Esophagus (tissue), 2 donors: Measurements from ENCODE around the gene GPBAR1. TPM values are rescaled to one million over a fixed set of nuclear protein-coding genes. Genes with fewer than 3 reads are reported as not detected.

Experiments used
- H3K27ac ChIP-seq, 2 donors: one replicate each; pipeline ENCODE4 v1.5.1; 2013; ENCODE audit warnings: low read depth in 2 of 2, mild to moderate bottlenecking in 2 of 2, inconsistent platforms in 1 of 2, low read length in 1 of 2, moderate library complexity in 1 of 2
- H3K27me3 ChIP-seq, 2 donors: one replicate each; pipeline ENCODE4 v1.6.1; 2013; ENCODE audit warnings: low read length in 2 of 2, control low read depth in 1 of 2, mild to moderate bottlenecking in 1 of 2; ENCODE audit not compliant: insufficient read depth in 2 of 2, control insufficient read depth in 1 of 2
- H3K36me3 ChIP-seq, 2 donors: one replicate each; pipeline ENCODE4 v1.6.1; 2013; ENCODE audit warnings: low read length in 1 of 2; ENCODE audit not compliant: control insufficient read depth in 2 of 2, insufficient read depth in 2 of 2
- H3K4me1 ChIP-seq, 2 donors: one replicate each; pipeline ENCODE4 v1.6.1; 2013; ENCODE audit warnings: low read length in 1 of 2; ENCODE audit not compliant: control insufficient read depth in 2 of 2, insufficient read depth in 2 of 2
- H3K4me3 ChIP-seq, 2 donors: one replicate each; pipeline ENCODE4 v1.5.1; 2013; ENCODE audit warnings: low read length in 2 of 2, mild to moderate bottlenecking in 2 of 2, low read depth in 1 of 2, moderate library complexity in 1 of 2
- H3K9me3 ChIP-seq, 2 donors: one replicate each; pipeline ENCODE4 v1.6.1; 2013; ENCODE audit warnings: mild to moderate bottlenecking in 2 of 2, low read depth in 1 of 2, low read length in 1 of 2, moderate library complexity in 1 of 2; ENCODE audit not compliant: control insufficient read depth in 2 of 2, insufficient read depth in 1 of 2
- WGBS, 2 donors: extraction: QIAGEN DNeasy Blood & Tissue Kit; methylation state at CpG; one replicate each; pipeline ENCODE4 v1.1.7; 2013; 5-methylcytosine and 5-hydroxymethylcytosine counted together
- polyA plus RNA-seq, 2 donors: library from polyadenylated mRNA; stranded (reverse); fragments of 200-250 nt; gene quantifications; one replicate each; pipeline ENCODE4 v1.2.3, GENCODE V29; 2013
- donor health status: healthy with polysubstance abuse.
- donor health status: Bipolar disorder and iron deficiency.

GPBAR1 gene
- polyA plus RNA-seq, 2 donors, result 0.29 to 0.45 TPM

DNA sequence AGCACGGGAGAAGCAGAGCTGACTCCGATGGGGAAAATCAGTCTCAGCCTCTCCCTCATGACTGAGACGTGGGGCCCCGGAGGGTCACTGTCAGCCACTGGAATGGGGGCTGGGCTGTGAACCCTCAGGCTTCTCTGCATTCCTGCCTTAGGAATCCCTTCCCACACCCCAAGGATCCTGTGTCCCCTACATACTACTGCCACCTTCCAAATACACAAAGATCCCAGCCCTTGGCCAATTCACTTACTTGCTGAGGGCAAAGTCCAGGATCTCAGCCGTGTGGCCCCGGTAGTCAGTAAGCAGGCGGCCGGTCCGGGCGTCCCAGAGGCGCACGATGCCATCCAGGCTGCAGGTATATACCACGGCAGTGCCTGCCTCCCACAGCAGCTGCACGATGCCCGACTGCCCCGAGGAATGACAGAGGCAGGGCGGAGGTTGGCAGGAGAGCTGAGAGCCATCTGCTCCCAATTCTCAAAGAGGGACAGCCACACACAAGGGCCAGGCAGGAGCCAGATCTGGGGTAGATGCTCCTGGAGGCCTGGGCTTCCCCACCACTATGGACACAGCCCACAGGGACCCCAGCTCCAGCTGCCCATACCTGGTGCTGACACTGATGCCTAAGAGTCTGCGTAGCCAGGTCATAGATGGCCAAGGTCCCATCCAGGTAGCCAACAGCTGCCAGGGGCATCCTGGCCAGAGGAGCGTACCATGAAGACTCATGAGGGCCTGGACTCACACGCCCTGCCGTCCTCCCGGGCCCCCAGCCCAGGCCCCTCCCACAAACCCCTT is 4.2 kb downstream of the GPBAR1 start:
- Histone ChIP-seq H3K36me3 (peaks cover 17 to 45% of the 10 kb centered on the region in 2 donors), H3K27me3 (no peaks in the 10 kb centered on the region), H3K27ac (no peak overlapping the region), H3K9me3 (no peaks in the 10 kb centered on the region), H3K4me3 (no peak overlapping the region), H3K4me1 (peaks cover 8 to 9% of the 10 kb centered on the region in 2 donors)
- WGBS, 2 donors, result 65 to 82% methylated on average over 22 of the region's 22 CpGs

DNA sequence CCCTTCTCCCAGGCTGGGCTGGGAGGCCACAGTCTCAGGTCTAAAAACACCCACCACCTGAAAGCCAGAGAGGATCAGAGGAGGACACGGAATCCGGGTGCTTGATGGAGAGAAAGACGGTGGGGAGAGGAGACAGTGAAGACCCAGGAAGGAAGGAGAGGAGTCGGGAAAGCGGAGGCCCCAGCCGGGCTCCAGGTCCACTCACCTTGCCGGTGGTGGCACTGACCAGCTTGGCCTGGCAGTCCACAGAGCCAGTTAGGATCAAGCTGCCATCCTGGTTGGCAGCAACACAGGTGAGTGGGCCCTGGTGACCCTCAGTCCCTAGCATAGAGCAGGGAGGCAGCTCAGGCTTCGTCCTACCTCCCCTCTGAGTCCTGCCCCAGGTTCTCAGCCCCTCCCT is 4.8 kb downstream of the GPBAR1 start:
- Histone ChIP-seq H3K4me1 (peaks cover 8 to 9% of the 10 kb centered on the region in 2 donors), H3K27ac (no peak overlapping the region)
- WGBS, 2 donors, result 87 to 89% methylated on average over 8 of the region's 8 CpGs

DNA sequence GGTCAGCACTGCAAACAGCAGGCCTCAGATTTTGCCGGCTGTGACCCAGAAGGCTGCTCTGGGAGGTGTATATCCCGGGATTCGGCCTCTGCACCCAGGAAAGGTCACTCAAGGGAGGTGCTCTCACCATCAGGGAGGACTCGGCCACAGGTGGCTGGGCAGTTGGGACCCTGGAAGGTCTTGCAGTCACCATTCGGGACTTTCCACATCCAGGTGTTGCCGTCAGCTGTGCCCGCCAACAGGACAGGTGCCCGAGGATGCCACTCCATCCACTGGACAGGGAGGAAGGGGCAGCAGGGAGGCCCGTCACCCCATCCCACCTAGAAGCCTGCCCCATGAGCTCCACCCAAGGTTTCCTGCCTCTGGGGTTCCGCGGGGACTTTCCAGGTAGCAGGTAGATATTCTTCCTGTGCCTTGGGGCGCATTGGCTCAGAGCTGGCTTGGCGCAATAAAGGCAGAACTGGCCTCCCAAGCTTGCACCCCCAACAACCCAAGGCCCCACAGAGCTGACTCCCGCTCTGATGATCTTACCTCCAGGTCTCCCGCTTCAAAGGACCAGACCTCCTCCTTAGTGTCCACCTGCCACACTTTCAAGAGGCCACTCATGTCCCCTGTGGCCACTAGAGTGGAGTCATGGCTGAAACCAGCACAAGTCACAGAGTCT is 5.6 kb downstream of the GPBAR1 start:
- Histone ChIP-seq H3K4me1 (peaks cover 11 to 13% of the 10 kb centered on the region in 2 donors), H3K4me3 (no peak overlapping the region), H3K27me3 (no peaks in the 10 kb centered on the region), H3K27ac (no peak overlapping the region), H3K9me3 (no peaks in the 10 kb centered on the region), H3K36me3 (peaks cover 17 to 45% of the 10 kb centered on the region in 2 donors)
- 86 to 91% methylated on average over 13 to 15 of the region's 15 CpGs for WGBS, 2 donors

More for the DNA sequence above, 4.8 kb downstream of the GPBAR1 start:
- Histone ChIP-seq H3K36me3 (peaks cover 17 to 45% of the 10 kb centered on the region in 2 donors), H3K9me3 (no peaks in the 10 kb centered on the region), H3K27me3 (no peaks in the 10 kb centered on the region), H3K4me3 (no peak overlapping the region)

DNA sequence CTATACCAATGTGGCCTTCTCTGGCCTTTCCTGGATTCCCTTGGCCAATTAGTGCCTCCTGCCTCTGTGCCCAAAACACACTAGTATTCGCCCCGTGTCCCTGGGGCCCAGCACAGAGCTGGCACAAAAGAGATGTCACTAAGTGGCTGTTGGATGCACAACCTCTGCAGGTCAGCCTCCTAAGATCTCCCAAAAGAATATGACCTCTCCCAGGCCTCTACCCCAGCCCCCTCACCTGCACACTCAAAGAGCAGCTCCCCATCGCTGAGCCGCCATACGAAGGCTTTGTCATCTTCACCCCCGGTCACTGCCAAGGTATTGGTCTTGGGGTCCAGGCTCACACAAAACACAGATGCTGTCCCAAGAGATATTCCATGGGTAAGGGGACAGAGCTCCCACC is 6.4 kb downstream of the GPBAR1 start:
- H3K4me3 ChIP-seq, result no peak overlapping the region
- H3K27ac ChIP-seq, result no peak overlapping the region
- peaks cover 17 to 47% of the 10 kb centered on the region in 2 donors for H3K36me3 ChIP-seq
- H3K9me3 ChIP-seq, result no peaks in the 10 kb centered on the region
- H3K27me3 ChIP-seq, result no peaks in the 10 kb centered on the region
- WGBS, 2 donors, result 96 to 97% methylated on average over 6 of the region's 6 CpGs
- H3K4me1 ChIP-seq, result peaks cover 11 to 14% of the 10 kb centered on the region in 2 donors

DNA sequence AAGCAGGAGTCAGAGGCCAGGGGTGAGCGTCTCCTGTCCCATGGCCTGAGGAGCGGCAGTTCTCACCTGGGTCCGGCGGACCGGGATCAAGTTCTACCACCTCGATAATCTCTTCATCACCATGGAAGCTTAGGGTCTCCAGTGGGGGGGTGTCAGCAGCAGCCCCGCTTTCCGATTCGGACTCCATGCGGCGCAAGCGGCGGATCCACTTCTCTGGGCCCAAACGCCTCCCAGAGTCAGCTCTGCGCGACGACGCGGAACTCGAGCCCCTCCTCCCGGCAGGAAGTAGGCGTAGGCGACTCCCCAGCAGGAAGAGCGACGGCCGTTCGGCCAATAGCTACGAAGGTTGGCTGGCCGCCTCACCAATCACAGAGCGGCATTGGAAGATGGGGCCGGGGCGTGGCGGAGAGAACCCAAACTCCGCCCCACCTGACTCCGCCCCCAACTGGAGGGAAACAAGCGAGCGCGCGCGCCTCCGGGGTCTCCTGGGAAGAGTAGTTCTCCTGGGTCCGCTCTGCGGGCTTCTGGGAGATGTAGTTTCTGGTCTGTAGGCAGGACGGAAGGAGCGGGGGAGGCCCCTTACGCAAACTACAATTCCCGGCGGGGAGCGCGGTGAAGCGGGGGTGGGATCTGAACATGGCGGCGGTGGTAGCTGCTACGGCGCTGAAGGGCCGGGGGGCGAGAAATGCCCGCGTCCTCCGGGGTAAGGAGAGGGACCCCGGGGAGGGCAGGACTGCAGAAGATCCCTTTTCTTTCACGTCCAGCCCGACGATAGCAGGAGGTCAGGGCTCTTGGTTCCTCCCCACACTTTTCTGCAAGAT is 9.3 kb downstream of the GPBAR1 start, which contains the start of the genes AAMP and PNKD:
Gene AAMP (minus strand): TSS at position 238 of the 821 bp plus-strand sequence. CDS start 51 bp downstream, at position 187.
Gene PNKD (plus strand): TSS at position 620 of the 821 bp plus-strand sequence. CDS start 17 bp downstream, at position 637.
- Histone ChIP-seq H3K9me3 (no peaks in the 10 kb centered on the region), H3K27ac (peak within 1 kb of the TSS; percentile 87 to 95), H3K27me3 (no peaks in the 10 kb centered on the region), H3K36me3 (peaks cover 11 to 43% of the 10 kb centered on the region in 2 donors), H3K4me3 (peak within 1 kb of the TSS; percentile 71 to 77), H3K4me1 (peaks cover 6 to 15% of the 10 kb centered on the region in 2 donors)
- WGBS, 2 donors, result 1% methylated on average over 64 of the region's 64 CpGs

DNA sequence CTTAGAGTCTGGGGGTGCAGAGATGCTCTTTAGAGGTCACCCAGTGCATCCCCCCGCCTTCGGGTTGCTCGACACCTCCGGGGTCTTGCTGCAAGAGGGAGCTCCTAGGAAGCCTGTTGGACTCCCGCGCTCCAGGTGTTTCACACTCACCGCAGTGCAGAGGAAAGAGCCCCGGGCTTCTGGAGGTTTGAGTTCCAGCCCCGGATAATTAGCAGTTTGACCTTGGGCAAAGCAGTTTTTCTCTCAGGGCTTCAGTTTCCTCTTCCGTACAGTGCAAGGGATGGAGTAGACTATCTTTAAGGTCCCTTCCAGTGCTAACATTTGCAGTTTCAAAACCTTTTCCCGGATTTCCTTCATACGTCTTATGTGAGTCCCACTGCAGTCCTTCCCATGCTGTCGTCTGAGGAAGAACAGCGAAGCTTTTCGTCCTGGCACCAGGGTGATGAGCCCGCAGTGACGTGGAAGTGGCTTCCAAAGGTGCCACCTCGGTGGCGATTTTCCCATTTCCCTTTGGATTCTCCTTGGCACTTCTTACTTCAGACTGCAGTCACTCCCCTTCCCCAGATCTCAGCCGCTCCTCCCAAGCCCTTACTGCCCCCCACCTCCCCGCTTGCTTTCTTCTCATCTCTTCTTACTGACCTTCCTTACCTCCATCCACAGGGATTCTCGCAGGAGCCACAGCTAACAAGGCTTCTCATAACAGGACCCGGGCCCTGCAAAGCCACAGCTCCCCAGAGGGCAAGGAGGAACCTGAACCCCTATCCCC is 10.1 kb downstream of the GPBAR1 start:
- peaks cover 6 to 15% of the 10 kb centered on the region in 2 donors for H3K4me1 ChIP-seq
- H3K4me3 ChIP-seq, result peak overlapping the region; percentile 69 to 77
- WGBS, 2 donors, result 5 to 6% methylated on average over 23 of the region's 23 CpGs
- H3K27me3 ChIP-seq, result no peaks in the 10 kb centered on the region
- H3K36me3 ChIP-seq, result peaks cover 11 to 43% of the 10 kb centered on the region in 2 donors
- no peaks in the 10 kb centered on the region for H3K9me3 ChIP-seq
- peak overlapping the region; percentile 87 to 95 for H3K27ac ChIP-seq

DNA sequence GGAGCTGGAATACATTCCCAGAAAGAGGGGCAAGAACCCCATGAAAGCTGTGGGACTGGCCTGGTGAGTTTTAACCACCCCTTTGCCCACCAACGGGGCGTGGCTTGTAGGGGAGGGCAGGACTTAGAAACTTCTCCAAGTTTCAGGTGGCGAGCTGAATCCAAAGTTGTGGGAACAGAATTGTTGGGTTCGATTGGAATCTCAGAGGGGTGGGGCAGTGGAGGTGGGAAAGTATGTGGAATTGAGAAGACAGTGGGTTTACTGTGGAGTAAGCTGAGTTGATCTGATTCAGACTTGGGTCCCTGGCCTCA is 10.6 kb downstream of the GPBAR1 start:
- peaks cover 6 to 15% of the 10 kb centered on the region in 2 donors for H3K4me1 ChIP-seq
- peak overlapping the region; percentile 69 to 77 for H3K4me3 ChIP-seq
- peak overlapping the region; percentile 87 to 95 for H3K27ac ChIP-seq
- peaks cover 14 to 41% of the 10 kb centered on the region in 2 donors for H3K36me3 ChIP-seq
- H3K9me3 ChIP-seq, result no peaks in the 10 kb centered on the region
- no peaks in the 10 kb centered on the region for H3K27me3 ChIP-seq
- 26 to 34% methylated on average over 4 of the region's 4 CpGs for WGBS, 2 donors

DNA sequence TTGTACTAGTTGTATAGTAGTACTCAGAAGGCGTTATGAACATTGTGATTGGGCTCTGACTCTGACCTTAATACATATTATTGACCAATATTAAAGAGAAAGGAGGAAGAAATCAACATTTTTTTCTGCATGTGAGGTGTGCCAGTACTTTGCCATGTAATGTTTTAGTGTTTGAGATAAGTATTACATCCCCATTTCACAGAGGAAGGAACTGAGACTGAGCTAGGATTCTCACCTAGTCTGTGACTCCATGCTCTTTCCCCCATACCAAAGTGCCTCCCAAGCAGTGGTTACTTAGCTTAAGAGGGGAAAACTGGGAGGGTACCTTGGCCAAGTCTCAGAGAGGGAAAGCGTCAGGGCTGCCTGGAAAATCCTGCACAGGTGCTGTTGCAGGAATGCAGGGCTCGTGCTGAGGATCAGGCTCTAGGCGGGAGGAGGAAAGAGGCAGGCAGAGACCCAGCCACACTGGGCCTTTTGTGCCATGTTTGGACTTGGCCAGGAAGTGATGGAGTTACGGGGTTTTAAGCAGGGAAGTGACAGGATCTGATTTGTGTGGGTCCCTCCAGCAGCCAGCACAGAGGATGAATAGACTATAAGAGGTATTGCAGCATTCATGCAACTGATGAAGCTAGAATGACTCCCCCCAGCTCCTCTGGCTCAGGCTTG is 11.2 kb downstream of the GPBAR1 start:
- H3K36me3 ChIP-seq, result peaks cover 19 to 42% of the 10 kb centered on the region in 2 donors
- H3K9me3 ChIP-seq, result no peaks in the 10 kb centered on the region
- H3K4me3 ChIP-seq, result peak overlapping the region; percentile 69 to 77
- peaks cover 6 to 15% of the 10 kb centered on the region in 2 donors for H3K4me1 ChIP-seq
- no peaks in the 10 kb centered on the region for H3K27me3 ChIP-seq
- H3K27ac ChIP-seq, result peak overlapping the region; percentile 87 to 95
- WGBS, 2 donors, result 32 to 33% methylated on average over 5 of the region's 5 CpGs
